ENCODE data around the gene UCP1. TPM values are rescaled to one million over a fixed set of nuclear protein-coding genes. Genes with fewer than 3 reads are reported as not detected.

The UCP1 gene
- polyA plus RNA-seq, 1 experiment, result not detected

DNA sequence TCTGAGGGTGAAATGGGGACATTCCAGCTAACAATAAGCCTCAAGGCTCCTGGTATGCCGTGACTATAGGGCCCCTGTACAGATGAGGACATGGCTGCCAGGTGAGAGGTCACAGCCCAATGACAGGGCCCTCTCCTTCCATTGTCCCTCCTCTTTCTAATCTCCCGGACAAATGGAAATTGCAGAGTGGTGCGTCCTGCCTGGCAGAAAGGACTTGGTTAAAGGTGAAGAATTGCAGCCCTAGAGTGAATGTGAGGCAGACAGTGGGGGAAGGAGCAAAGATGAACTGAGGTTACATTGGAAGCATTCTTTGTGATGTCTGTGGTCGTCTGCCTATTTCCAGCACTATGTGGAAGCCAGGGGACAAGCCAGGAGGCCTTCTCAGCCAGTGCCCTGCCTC, 6.7 kb upstream of the UCP1 start:
- H3K36me3 ChIP-seq (ENCODE audit: control insufficient read depth, insufficient read depth, low read length), result no peaks in the 10 kb centered on the region
- no peak overlapping the region for H3K4me3 ChIP-seq (ENCODE audit: low read depth, low read length)
- no peak for DNase-seq (ENCODE audit: low read depth)
- TF ChIP-seq, protein P1, sequence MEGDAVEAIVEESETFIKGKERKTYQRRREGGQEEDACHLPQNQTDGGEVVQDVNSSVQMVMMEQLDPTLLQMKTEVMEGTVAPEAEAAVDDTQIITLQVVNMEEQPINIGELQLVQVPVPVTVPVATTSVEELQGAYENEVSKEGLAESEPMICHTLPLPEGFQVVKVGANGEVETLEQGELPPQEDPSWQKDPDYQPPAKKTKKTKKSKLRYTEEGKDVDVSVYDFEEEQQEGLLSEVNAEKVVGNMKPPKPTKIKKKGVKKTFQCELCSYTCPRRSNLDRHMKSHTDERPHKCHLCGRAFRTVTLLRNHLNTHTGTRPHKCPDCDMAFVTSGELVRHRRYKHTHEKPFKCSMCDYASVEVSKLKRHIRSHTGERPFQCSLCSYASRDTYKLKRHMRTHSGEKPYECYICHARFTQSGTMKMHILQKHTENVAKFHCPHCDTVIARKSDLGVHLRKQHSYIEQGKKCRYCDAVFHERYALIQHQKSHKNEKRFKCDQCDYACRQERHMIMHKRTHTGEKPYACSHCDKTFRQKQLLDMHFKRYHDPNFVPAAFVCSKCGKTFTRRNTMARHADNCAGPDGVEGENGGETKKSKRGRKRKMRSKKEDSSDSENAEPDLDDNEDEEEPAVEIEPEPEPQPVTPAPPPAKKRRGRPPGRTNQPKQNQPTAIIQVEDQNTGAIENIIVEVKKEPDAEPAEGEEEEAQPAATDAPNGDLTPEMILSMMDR (IDR thresholded peaks at IDR 0.05; ENCODE audit: insufficient read depth, low read depth, low read length), result no peak
- CTCF ChIA-PET, result no interaction called here
- POLR2A ChIA-PET, result no interaction called here
- peaks cover 11% of the 10 kb centered on the region for H3K27me3 ChIP-seq (ENCODE audit: control insufficient read depth, insufficient read depth, low read length)

DNA sequence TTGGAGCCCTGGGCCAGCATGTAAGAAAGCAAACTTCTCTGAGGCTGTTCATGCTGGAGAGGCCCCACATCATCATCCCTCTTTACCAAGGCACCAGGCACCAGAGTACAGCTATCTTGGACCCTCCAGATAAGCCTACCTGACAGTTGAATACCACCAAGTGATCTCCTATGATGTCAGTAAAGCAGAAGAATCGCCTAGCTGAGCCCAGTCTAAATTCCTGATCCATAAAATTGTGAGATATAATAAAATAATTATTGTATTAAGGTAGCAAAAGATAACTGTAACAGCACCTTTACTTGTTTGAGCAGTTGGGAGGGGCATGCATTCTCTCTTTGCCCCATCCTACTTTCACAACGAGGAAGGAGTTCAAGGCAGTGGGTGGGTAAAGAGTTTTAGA, 2.9 kb upstream of the UCP1 start:
- H3K4me3 ChIP-seq (ENCODE audit: low read depth, low read length), result no peak overlapping the region
- peaks cover 34% of the 10 kb centered on the region for H3K27me3 ChIP-seq (ENCODE audit: control insufficient read depth, insufficient read depth, low read length)
- H3K36me3 ChIP-seq (ENCODE audit: control insufficient read depth, insufficient read depth, low read length), result no peaks in the 10 kb centered on the region
- POLR2A ChIA-PET, result no interaction called here
- CTCF ChIA-PET, result no interaction called here
- DNase-seq (ENCODE audit: low read depth), result no peak
- TF ChIP-seq, protein P1 (IDR thresholded peaks at IDR 0.05; ENCODE audit: insufficient read depth, low read depth, low read length), result no peak

DNA sequence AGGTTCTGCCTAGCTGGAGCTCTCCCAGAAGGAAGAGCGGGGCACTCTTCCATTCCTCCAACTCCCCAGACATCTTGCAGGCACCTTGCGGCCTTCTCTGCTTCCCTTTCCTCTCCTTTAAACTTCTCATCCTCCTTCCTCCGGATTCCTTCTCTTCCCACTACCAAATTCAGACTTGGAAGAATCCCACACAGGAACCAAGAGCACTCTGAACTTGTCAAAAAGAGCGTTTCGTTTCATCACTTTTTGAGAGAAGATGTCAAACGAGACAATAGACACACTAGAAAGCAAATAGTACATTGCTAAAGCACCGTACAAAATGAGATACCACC, 512 bp upstream of the UCP1 start:
- CTCF ChIA-PET, result interaction anchor here (0.6 kb wide), 1 partner anchor 40 kb away, joined by 3 read pairs; no protein-coding TSS in a partner anchor

DNA sequence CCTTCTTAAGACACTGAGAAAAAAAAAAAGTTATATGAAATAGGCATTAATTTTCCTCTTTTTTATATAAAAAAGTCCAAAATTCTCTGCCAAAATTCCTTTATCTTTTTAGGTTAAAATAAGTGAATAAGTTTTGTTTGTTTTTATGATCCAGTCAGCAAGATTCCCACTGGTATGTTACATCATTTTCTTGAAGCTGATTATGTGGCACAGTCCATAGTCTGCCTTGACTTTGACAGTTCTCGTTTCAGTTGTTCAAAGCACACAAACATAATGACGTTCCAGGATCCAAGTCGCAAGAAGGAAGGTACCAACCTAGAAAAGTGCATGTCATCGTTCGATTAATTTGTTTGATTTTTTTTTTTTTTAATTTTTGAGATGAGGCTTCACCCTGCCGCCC, 9.1 kb downstream of the UCP1 start:
- TF ChIP-seq, protein P1 (IDR thresholded peaks at IDR 0.05; ENCODE audit: insufficient read depth, low read depth, low read length), result no peak
- Histone ChIP-seq H3K4me3 (ENCODE audit: low read depth, low read length) (no peak overlapping the region), H3K27me3 (ENCODE audit: control insufficient read depth, insufficient read depth, low read length) (no peaks in the 10 kb centered on the region), H3K36me3 (ENCODE audit: control insufficient read depth, insufficient read depth, low read length) (no peaks in the 10 kb centered on the region; the same call in 1 of the 2 replicates)
- no peak for DNase-seq (ENCODE audit: low read depth)
- CTCF ChIA-PET, result interaction anchor here (0.6 to 1.9 kb wide), 2 partner anchors 199 to 1015 kb away, joined by 3 to 5 read pairs; no protein-coding TSS in a partner anchor
- POLR2A ChIA-PET, result no interaction called here

More for the DNA sequence above, 512 bp upstream of the UCP1 start:
- TF ChIP-seq, protein P1 (IDR thresholded peaks at IDR 0.05; ENCODE audit: insufficient read depth, low read depth, low read length), result no peak
- H3K27me3 ChIP-seq (ENCODE audit: control insufficient read depth, insufficient read depth, low read length), result peaks cover 37% of the 10 kb centered on the region
- POLR2A ChIA-PET, result no interaction called here
- H3K36me3 ChIP-seq (ENCODE audit: control insufficient read depth, insufficient read depth, low read length), result no peaks in the 10 kb centered on the region
- no peak for DNase-seq (ENCODE audit: low read depth)
- H3K4me3 ChIP-seq (ENCODE audit: low read depth, low read length), result peak overlapping the region; percentile 35; the same call in 1 of the 2 replicates

DNA sequence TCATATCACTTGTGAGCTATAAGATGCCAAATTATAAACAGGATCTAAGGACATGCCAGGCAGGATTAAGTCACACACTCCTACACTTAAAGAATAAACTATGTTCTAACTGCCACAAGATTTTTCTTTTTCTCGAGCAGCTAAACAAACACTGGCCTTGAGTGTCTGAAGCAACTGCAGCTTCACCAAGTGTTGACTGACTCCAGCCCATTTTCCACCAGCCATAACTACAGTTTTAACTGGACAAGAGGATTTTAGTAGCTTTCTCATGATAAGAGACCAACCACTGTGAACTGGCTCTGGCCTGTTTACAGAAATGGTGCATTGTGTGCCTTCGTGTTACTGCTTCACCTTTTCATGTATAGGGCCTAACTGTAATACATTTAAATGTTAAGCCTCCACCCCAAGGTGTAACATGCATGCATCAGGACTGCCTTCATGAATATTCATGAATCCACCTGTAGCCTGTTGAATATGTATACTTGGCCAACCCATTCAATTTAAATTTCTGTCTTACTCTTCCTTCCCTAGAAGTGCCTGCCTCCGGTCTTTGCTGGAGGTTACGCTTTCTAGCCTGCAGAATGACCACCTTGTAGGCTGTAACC, 10.8 kb downstream of the UCP1 start:
- no peaks in the 10 kb centered on the region; the same call in 1 of the 2 replicates for H3K36me3 ChIP-seq (ENCODE audit: control insufficient read depth, insufficient read depth, low read length)
- DNase-seq (ENCODE audit: low read depth), result no peak
- no peak overlapping the region for H3K4me3 ChIP-seq (ENCODE audit: low read depth, low read length)
- ChIA-PET POLR2A (no interaction called here), CTCF (no interaction called here)
- H3K27me3 ChIP-seq (ENCODE audit: control insufficient read depth, insufficient read depth, low read length), result no peaks in the 10 kb centered on the region
- TF ChIP-seq, protein P1 (IDR thresholded peaks at IDR 0.05; ENCODE audit: insufficient read depth, low read depth, low read length), result no peak
